Femur (tissue), 1 donor: ENCODE measurements around the gene SRCIN1.
"Not testable (repeated sequence)": the region's sequence is repeated elsewhere in the genome, so short reads cannot be mapped to it uniquely, and the experiment has no call there.

Experiments
- DNase-seq: peaks from one replicate; pipeline ENCODE4 v3.0.0-alpha.2; 2017

SRCIN1 gene, protein sequence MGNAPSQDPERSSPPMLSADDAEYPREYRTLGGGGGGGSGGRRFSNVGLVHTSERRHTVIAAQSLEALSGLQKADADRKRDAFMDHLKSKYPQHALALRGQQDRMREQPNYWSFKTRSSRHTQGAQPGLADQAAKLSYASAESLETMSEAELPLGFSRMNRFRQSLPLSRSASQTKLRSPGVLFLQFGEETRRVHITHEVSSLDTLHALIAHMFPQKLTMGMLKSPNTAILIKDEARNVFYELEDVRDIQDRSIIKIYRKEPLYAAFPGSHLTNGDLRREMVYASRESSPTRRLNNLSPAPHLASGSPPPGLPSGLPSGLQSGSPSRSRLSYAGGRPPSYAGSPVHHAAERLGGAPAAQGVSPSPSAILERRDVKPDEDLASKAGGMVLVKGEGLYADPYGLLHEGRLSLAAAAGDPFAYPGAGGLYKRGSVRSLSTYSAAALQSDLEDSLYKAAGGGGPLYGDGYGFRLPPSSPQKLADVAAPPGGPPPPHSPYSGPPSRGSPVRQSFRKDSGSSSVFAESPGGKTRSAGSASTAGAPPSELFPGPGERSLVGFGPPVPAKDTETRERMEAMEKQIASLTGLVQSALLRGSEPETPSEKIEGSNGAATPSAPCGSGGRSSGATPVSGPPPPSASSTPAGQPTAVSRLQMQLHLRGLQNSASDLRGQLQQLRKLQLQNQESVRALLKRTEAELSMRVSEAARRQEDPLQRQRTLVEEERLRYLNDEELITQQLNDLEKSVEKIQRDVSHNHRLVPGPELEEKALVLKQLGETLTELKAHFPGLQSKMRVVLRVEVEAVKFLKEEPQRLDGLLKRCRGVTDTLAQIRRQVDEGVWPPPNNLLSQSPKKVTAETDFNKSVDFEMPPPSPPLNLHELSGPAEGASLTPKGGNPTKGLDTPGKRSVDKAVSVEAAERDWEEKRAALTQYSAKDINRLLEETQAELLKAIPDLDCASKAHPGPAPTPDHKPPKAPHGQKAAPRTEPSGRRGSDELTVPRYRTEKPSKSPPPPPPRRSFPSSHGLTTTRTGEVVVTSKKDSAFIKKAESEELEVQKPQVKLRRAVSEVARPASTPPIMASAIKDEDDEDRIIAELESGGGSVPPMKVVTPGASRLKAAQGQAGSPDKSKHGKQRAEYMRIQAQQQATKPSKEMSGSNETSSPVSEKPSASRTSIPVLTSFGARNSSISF

DNA sequence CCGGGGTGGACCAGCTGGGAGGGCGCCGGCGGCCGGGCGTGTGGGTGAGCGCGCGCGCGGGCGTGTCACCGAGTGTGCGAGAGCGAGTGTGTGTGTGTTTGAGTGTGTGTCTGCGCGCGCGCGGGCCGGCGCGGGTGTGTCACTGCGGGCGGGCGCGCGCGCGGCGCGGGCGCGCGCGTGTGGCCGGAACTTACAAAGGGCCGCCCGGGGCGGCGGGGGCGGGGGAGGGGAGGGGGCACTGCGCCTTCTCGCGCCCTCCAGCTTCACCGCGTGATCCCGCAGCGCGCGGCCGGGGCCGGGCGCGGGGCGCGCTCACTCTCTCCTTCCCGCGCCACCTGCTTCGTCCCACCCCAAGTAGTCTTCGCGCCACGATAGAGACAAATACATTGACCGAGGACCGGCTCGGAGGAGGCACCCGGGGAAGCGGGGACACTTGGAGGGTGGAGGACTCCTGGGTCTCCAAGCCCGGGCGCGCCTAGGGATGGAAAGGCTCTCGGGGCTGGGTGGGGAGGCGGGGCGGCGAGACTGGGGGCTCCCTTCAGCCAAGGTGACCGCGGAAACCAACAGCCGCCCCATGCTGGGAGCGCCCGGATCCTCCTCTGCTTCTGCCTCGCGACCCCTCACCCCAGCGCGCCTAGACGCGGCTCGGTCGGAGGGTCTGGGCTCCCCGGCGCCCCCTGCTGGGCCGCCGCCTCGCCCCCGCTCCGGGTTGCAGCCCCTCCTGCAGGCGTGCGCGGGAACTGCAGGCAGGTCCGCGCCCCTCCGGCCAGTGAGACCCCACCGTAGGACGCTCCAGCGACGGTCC lies at the start of gene SRCIN1:
Gene SRCIN1 (minus strand): TSS at position 112 of the 805 bp plus-strand sequence. CDS start 247 bp downstream, outside the sequence.
- peak; percentile 69 for DNase-seq

GRCh38 chr17:38654411-38655398 lies 49.0 kb upstream of the SRCIN1 start:
- no peak for DNase-seq

DNA sequence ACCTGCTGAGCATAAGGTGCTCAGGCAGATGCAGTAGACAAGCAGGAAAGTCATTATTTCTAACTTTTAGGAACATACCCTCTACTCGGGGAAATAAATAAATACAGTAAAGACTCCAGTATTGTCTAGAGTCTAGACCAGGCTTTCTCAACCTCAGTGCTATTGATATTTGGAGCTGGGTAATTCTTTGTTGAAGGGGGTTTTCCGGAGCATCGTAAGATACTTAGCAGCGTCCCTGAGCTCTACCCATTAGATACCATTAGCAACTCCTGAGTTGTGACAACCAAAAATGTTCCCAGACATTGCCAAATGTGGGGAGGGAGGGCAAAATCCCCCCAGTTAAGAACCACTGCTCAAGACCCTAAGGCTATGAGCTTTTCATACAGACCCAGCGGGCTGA lies 47.9 kb upstream of the SRCIN1 start:
- no peak for DNase-seq

DNA sequence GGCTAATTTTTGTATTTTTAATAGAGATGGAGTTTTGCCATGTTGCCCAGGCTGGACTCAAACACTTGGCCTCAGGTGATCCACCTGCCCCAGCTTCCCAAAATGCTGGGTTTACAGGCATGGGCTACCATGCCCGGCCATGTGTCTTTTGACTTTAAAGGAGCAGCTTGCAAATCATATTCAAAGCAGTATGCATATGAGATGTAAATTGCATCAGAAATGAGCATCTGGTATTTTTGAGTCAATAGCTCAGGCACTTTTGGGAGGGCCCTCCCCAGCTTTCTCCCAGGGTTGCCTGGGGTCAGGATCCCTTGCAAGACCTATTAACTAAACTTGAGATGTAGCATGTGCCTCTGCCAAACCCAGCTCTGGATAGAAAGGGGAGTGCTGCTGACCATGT lies 47.5 kb upstream of the SRCIN1 start:
- no peak for DNase-seq

DNA sequence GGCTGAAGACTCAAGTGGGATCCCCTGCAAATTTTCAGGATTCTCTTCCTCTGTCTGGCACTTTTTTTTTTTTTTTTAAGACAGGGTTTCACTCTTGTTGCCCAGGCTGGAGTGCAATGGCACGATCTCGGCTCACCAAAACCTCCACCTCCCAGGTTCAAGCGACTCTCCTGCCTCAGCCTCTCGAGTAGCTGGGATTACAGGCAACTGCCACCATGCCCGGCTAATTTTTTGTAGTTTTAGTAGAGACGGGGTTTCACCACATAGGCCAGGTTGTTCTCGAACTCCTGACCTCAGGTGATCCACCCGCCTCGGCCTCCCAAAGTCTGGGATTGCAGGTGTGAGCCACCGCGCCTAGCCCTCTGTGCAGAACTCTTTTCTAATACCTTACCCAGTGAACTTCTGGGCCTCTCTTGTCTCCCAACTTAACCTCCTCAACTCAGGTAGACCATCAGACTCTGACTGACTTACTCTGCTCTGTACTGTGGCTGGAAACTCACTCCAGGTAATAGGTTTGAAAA lies 45.0 kb upstream of the SRCIN1 start:
- not testable (repeated sequence) for DNase-seq

DNA sequence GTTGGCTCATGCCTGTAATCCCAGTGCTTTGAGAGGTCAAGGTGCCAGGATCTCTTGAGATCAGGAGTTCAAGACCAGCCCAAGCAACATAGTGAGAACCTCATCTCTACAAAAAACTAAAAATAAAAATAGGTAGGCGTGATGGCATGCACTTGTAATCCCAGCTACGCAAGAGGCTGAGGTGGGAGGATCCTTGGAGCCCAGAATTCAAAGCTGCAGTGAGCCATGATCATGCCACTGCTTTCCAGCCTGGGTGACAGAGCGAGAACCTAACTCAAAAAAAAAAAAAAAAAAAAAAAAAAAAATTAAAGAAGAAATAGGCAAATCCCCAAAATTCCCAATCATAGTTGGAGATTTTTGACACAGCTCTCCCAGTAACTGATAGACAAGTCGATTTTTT lies 32.2 kb upstream of the SRCIN1 start:
- DNase-seq: no peak

- no peak for DNase-seq
Measured at GRCh38 chr17:38636054-38636453, 30.3 kb upstream of the SRCIN1 start.

- no peak for DNase-seq
Measured at GRCh38 chr17:38632334-38632733, 26.6 kb upstream of the SRCIN1 start.

DNA sequence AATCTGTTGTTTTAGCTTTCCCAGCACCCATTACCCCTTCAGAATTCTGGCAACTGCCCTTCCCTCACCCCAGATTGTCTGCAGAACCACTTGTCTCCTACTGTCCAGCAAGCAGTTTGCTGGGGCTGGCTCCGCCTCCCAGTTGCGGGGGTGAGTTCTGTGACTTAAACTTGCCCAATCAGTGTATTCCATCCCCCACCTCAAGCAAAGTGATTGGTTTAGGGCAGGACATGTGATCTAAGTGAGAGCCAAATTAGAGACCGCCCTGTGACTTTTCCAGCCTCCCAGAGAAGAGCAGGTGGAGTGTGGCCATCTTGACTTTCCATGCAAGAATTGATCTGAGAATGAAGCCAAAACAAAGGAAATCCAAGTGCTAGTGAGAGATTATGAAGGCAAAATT lies 22.7 kb upstream of the SRCIN1 start:
- DNase-seq: no peak

GRCh38 chr17:38627957-38628356 lies 22.2 kb upstream of the SRCIN1 start:
- DNase-seq: no peak

GRCh38 chr17:38626606-38627226 lies 21.0 kb upstream of the SRCIN1 start:
- DNase-seq: not testable (repeated sequence)

- no peak for DNase-seq
Measured at GRCh38 chr17:38625482-38625881, 19.7 kb upstream of the SRCIN1 start.

DNA sequence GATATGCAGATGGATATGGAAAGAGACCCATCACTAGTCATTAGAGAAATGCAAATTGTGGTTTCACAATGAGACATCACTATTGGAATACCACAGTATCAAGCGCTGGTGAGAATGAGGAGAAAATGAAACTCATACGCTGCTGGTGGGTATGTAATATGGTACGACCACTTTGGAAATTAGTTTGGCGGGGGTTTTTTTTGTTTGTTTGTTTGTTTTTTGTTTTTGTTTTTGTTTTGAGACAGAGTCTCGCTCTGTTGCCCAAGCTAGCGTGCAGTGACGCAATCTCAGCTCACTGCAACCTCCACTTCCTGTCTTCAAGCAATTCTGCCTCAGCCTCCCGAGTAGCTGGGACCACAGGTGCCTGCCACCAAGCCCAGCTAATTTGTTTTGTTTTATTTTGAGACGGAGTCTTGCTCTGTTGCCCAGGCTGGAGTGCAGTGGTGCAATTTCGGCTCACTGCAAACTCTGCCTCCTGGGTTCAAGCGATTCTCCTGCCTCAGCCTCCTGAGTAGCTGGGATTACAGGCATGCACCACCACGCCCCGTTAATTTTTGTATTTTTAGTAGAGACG lies 19.1 kb upstream of the SRCIN1 start:
- not testable (repeated sequence) for DNase-seq

- DNase-seq: no peak
Measured at GRCh38 chr17:38621538-38621937, 15.8 kb upstream of the SRCIN1 start.

- DNase-seq: no peak
Measured at GRCh38 chr17:38620551-38621277, 15.0 kb upstream of the SRCIN1 start.

DNA sequence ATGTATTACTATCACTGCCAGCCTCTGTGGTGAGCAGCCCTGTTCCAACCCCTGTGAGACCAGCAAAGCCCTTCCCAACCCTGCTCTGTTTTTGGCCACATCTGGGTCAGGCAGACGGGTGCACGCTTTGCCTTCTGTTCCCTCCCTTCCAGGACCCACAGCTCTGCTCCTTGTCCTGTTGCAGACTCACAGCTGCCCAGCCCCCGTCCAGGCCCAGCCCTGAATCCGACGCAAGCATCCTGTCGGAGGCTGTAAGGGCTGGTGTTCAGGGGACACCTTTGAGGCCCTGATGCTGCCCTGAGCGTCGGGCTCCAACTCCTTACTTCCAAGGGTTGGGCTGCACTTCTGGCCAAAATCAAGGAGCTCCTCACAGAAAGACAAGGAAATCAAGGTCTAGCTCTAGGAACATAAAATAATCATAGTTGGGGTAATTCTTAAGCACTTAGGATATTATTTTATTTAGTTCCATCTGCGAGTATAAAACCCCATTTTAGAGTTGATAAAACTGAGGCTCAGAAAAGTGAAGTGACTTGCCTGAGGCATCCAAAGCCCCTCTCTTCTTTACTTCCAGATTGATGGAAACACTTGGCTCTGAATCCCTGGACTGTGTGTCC lies 14.3 kb upstream of the SRCIN1 start:
- no peak for DNase-seq

GRCh38 chr17:38619451-38619795 lies 13.7 kb upstream of the SRCIN1 start:
- no peak for DNase-seq

DNA sequence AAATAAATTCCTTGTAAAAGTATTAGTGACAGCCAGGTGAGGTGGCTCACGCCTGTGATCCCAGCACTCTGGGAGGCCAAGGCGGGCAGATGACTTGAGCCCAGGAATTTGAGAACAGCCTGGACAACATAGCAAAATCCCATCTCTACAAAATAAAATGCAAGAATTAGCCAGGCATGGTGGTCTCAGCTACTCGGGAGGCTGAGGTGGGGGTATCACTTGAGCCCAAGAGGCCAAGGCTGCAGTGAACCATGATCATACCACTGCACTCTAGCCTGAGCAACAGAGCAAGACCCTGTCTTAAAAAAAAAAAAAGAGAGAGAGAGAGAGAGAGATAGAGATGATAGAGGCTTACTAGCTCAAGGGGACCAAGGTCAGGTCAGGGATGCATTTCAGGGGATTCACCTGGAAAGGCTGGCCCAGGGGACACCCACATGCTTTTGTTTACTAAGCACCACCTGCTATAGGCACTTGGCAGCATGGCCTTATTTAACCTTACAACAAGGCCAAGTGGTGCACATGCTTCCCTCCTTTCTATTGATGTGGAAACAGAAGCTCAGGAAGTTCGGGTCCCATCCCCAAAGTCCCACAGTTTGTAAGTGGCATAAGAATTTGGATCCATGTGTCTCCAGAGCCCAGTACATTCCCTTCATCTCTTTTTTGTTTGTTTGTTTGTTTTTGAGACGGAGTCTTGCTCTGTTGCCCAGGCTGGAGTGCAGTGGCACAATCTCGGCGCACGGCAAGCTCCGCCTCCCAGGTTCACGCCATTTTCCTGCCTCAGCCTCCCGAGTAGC lies 12.4 kb upstream of the SRCIN1 start:
- no peak for DNase-seq
